ENCODE results near the gene NRM. TPM values are rescaled to one million over a fixed set of nuclear protein-coding genes. Genes with fewer than 3 reads are reported as not detected.
"Not testable (repeated sequence)": the region's sequence is repeated elsewhere in the genome, so short reads cannot be mapped to it uniquely, and the experiment has no call there.

Gene NRM
- total RNA-seq, 1 donor from 2014 or later: 17.8 TPM

- no peak for TF ChIP-seq CTCF (IDR thresholded peaks at IDR 0.05)
Observed at GRCh38 chr6:30664994-30665767, 25.6 kb downstream of the NRM start.

GRCh38 chr6:30657922-30658321, 32.9 kb downstream of the NRM start:
- DNase-seq; H3K9me3 Mint-ChIP-seq; ATAC-seq (ENCODE audit: low read depth); H3K4me3 Mint-ChIP-seq; H3K27ac Mint-ChIP-seq; POLR2A ChIA-PET; CTCF ChIA-PET; H3K4me1 Mint-ChIP-seq; intact Hi-C loops (cut with micrococcal nuclease); H3K27me3 Mint-ChIP-seq: not testable (repeated sequence)
- peaks cover 80% of the 10 kb centered on the region for H3K36me3 Mint-ChIP-seq (ENCODE audit: low read depth)

More at GRCh38 chr6:30664994-30665767, 25.6 kb downstream of the NRM start:
- Mint-ChIP-seq H3K4me1 (peaks cover 5% of the 10 kb centered on the region), H3K4me3 (no peak overlapping the region), H3K27ac (no peak overlapping the region), H3K36me3 (ENCODE audit: low read depth) (peaks cover 73% of the 10 kb centered on the region), H3K27me3 (no peaks in the 10 kb centered on the region), H3K9me3 (no peaks in the 10 kb centered on the region)
- POLR2A ChIA-PET: interaction anchor here (0.6 to 1.6 kb wide), 3 partner anchors 52 to 242 kb away, joined by 3 to 6 read pairs (median 4); partner anchors contain the start of gene MDC1
- CTCF ChIA-PET: interaction anchor here (0.9 kb wide), 1 partner anchor 56 kb away, joined by 3 read pairs; no protein-coding TSS in a partner anchor
- DNase-seq (no peak), ATAC-seq (ENCODE audit: low read depth) (no peak)
- intact Hi-C loops (cut with micrococcal nuclease): no loop called here

GRCh38 chr6:30657454-30657853, 33.3 kb downstream of the NRM start:
- intact Hi-C loops (cut with micrococcal nuclease): no loop called here
- H3K27ac Mint-ChIP-seq: no peak overlapping the region
- no peaks in the 10 kb centered on the region for H3K27me3 Mint-ChIP-seq
- DNase-seq: no peak
- ChIA-PET CTCF (no interaction called here), POLR2A (no interaction called here)
- ATAC-seq (ENCODE audit: low read depth): no peak
- H3K4me1 Mint-ChIP-seq: no peaks in the 10 kb centered on the region
- H3K9me3 Mint-ChIP-seq: no peaks in the 10 kb centered on the region
- no peak for TF ChIP-seq CTCF (IDR thresholded peaks at IDR 0.05)
- H3K36me3 Mint-ChIP-seq (ENCODE audit: low read depth): peaks cover 80% of the 10 kb centered on the region
- H3K4me3 Mint-ChIP-seq: no peak overlapping the region

GRCh38 chr6:30656513-30656912, 34.3 kb downstream of the NRM start:
- no peak for ATAC-seq (ENCODE audit: low read depth)
- no peak overlapping the region for H3K27ac Mint-ChIP-seq
- H3K27me3 Mint-ChIP-seq: no peaks in the 10 kb centered on the region
- H3K4me1 Mint-ChIP-seq: no peaks in the 10 kb centered on the region
- no peak overlapping the region for H3K4me3 Mint-ChIP-seq
- DNase-seq: no peak
- CTCF ChIA-PET: no interaction called here
- peaks cover 80% of the 10 kb centered on the region for H3K36me3 Mint-ChIP-seq (ENCODE audit: low read depth)
- POLR2A ChIA-PET: no interaction called here
- TF ChIP-seq CTCF (IDR thresholded peaks at IDR 0.05): no peak
- intact Hi-C loops (cut with micrococcal nuclease): no loop called here
- H3K9me3 Mint-ChIP-seq: no peaks in the 10 kb centered on the region

- H3K4me3 Mint-ChIP-seq: no peak overlapping the region
- DNase-seq: no peak
- H3K36me3 Mint-ChIP-seq (ENCODE audit: low read depth): peaks cover 84% of the 10 kb centered on the region
- H3K27ac Mint-ChIP-seq: no peak overlapping the region
- TF ChIP-seq CTCF (IDR thresholded peaks at IDR 0.05): no peak
- H3K27me3 Mint-ChIP-seq: no peaks in the 10 kb centered on the region
- H3K4me1 Mint-ChIP-seq: peaks cover 8% of the 10 kb centered on the region
- CTCF ChIA-PET: no interaction called here
- POLR2A ChIA-PET: no interaction called here
- ATAC-seq (ENCODE audit: low read depth): no peak
- intact Hi-C loops (cut with micrococcal nuclease): no loop called here
- H3K9me3 Mint-ChIP-seq: no peaks in the 10 kb centered on the region
Observed at GRCh38 chr6:30655743-30656094, 35.1 kb downstream of the NRM start.

Measured in activated B cell treated with CpG ODN at 0.5 μM for 24 hours (primary cell).